Amygdala (tissue), 56 donors: ENCODE results near the gene HFM1.

ENCODE experiments used
- DNase-seq, 56 donors: peaks; one replicate each; lab custom pipeline; 2025; lab: John Stamatoyannopoulos, UW

The HFM1 gene

DNA sequence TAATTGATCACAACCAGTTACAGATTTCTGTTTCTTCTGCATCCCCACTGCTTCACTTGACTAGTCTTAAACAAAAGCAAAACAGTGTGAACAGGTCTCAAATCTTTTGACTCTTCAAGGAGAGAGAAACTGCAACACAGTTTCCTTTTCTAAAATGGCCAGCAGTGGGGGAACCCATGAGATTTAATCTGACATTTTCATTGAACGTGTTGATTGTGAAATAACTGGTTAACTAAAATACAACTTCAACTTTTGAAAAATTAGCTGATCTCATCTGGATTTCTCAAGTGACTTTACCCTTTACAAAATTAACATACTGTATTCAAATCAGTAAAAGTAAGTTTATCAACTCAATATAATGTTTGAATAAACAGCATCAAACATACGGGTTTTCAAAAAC is 143.0 kb downstream of the HFM1 start:
- DNase-seq: no peak

DNA sequence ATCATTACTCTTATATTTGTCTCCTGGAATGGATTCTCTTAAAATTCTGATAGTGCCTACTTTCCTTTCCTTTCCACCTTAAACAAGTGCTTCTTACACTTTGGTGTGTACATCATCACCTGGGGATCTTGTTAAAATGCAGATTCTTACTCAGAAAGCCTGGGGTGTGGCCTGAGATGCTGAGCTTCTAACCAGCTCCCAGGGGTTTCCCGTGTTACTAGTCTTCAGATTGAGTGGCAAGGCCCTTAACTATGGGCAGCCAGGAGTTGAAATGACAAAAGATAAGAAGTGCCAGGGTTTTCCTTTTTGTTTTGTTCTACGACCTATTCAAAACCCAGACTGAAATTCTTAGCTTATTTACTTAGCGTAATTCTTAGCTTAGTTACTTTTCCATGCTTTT is 159.2 kb downstream of the HFM1 start:
- DNase-seq: no peak

DNA sequence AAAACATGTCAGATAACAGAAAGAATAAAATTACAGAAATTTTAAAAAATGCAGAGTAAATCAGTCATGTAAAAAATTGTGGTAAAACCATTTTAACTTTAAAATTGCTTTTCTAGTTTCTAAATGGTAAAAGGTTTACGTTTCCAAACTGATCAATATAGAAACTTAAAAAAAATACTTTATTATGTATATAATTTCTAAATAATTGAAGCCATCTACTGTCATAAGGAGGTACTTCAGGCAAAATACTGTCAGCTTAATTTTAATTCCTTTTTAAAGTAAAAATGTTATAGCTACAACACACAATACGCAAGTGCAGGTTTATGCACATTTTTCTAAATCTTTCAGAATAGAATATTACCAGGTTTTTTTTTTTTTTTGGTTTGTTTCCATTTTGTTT is 159.9 kb downstream of the HFM1 start:
- no peak for DNase-seq

DNA sequence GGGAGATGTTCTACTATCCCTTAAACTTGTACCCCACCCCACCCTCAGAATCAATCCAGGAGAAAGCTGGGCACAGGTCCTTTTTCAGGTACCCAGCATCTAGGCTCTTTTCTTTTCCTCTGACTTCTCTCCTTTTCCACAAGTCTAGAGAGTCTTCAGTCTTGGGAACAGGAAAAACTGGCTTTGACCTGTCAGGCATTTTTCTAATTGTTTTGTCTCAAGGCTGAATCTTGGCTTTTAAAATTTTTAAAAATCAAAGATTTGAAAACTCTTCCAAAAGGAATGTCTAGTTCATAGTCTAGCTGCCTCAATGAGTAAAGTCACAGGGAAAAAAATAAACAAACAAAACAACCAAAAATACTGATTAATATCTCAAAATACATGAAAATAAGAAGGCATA is 161.5 kb downstream of the HFM1 start:
- DNase-seq: no peak

DNA sequence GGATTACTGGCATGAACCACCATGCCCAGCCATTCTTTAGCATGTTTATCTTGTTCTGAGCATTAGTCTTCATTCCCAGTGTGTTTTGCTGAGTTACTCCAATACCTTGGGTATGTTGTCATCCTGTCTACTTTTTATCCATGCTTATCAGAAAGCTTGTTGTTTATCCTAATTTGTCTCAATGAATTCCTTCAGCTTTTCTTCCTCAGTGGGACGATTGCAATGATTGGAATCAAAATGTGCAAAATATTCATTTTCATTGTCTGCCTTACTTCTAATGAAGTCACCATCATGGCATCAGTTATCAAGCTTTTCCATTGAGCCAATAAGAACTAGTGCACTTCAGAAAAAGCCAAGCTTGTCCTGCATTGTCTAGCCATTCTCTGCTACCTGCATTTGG is 170.5 kb downstream of the HFM1 start:
- DNase-seq: no peak

DNA sequence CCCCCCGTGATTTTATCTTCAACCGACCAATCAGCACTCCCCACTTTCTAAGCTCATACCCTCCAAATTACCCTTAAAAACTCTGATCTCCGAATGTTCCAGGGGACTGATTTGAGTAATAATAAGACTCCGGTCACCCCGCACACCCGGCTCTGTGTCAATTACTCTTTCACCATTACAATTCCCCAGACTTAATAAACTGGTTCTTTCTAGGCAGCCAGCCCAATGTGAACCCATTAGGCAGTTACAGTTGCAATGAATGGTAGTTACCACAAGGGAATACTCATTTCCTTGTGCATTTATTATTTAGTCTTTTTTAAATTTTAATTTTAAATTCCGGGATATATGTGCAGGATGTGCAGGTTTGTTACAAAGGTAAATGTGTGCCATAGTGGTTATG is 177.9 kb downstream of the HFM1 start:
- DNase-seq: no peak

DNA sequence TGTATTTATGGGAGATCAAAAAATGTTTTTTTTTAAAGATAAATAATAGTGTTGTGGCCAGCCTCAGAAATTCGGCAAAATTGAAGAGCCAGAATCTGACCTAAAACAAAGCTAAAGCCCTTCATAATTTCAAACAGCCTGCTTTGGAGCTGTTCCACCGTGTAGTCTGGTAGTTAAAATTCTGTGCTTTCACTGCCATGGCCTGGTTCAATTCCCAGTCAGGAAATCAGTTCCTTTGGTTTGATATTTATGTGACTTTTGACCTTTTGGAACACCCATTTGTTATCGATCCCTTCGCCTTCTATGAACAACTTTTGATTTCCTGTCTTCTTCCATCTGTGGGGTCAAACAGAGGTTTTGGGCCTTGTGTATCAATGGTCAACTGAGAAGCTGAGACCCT is 179.8 kb downstream of the HFM1 start:
- DNase-seq: no peak

DNA sequence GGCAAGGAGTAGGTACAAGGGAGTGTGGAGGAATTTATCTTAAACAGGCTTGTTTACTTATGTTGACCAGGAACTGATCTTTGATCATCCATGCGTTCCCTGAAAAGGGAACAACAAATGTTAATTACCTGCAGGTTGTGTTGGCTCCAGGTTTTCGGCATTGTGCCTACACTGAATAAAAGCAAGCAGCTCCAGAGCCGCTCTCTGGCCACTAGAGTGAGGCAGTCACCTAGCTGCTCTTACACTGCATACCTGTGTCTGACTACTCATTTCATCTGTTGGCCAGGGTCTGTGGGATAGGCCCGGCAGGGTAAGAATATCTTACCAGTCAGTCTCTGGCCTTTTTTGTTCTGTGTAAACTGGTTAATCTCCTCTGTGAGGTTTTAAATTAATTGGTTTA is 183.6 kb downstream of the HFM1 start:
- DNase-seq: no peak

DNA sequence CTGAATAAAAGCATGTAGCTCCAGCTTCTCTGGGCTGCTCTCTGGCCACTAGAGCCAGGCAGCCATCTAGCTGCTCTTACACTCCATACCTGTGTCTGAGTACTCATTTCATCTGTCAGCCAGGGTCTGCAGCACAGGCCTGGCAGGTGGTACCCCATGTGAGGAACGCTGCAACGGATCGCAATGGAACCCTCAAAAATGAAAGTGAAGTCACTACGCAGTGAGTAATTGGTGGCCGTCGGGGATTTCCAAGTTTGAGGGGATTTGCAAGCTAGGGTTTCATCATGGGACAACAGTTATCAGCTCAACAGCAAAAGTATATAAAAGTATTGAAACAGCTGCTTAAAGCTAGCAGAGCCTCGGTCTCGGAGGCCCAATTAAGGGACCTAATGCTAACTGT is 186.7 kb downstream of the HFM1 start:
- no peak for DNase-seq
